ENCODE results near the gene CHMP4A.

The CHMP4A gene

DNA sequence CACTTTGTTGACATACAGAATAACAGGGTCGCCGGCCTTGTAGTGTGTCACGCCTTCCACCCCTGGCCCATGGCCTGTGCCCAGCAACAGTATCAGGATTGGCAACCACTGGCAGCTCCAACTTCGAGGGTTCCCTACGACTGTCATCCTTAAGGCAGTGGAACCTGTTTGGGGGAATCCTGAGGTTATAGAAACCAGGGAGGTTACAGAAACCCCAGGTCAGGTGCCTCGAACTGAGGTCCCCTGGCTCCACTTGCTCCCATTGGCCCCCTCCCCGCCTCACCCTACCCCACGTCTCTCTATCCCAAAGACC is 18.5 kb downstream of the CHMP4A start:
- DNase-seq: no peak

DNA sequence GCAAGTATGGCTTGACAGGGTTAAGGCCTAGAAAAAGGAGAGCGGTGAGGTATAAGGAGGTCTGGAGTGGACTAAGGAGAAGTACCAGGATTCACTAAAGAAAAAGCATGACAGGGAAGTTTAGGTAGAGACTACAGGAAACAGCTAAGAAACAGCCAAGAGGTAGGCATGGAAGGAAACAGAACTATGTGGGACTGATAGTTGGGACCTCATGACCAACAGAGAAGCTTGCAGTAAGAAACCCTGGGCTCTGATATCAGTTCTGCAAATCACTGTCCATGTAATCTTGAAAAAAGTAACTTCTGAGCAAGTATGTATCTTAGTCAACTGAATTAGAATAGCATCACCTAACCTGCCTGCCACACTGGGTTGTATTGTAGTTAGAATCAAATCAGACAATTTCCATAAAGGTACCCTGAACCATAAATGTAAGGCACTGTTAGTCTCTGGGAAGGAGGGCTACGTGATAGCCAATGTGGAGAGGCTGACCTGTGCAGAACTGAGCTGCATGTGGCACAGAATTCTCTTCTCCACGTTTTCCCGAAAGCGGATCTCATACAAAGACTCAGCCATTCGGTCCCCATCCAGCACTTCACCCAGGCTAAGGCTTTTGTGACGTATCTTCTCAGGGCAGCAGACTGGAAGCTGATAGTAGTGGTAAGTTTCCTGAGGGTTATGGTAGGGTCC is 19.0 kb downstream of the CHMP4A start:
- no peak for DNase-seq

GRCh38 chr14:24192933-24193332 is 20.4 kb downstream of the CHMP4A start:
- no peak for DNase-seq

GRCh38 chr14:24190416-24190815 is 22.9 kb downstream of the CHMP4A start:
- DNase-seq: no peak

DNA sequence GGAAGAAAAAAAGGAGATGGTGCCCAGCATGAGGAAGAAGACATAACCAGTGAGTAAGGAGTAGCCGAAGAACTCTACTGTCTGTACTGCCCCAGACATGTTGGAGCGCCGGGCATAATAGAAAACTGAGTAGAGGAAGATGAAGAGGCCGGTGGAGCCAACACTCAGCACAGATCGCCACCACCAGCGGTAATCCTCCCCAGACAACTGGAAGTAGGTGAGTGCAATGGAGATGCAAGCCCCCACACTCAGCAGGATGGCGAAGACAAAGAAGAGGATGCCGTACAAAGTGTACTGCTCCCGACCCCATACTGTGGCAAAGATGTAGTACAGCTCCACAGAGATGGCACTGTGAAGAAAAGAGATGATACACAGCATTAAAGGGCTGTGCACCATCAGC is 23.8 kb downstream of the CHMP4A start:
- no peak for DNase-seq

DNA sequence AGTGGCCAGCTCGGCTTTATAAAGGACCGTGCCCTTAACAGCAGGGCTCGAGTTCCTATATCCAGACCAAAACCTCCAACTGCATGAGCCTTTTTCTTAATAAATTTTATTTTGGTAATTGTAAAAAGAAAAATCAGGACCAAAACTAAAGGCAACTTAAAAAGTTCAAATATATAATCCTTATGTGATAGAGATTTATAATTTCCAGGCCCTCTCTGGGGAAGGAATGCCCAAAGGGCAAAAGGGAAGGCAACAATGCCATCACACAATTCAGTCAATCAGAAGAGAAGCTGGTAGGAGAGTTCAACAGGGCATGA is 24.3 kb downstream of the CHMP4A start:
- no peak for DNase-seq

DNA sequence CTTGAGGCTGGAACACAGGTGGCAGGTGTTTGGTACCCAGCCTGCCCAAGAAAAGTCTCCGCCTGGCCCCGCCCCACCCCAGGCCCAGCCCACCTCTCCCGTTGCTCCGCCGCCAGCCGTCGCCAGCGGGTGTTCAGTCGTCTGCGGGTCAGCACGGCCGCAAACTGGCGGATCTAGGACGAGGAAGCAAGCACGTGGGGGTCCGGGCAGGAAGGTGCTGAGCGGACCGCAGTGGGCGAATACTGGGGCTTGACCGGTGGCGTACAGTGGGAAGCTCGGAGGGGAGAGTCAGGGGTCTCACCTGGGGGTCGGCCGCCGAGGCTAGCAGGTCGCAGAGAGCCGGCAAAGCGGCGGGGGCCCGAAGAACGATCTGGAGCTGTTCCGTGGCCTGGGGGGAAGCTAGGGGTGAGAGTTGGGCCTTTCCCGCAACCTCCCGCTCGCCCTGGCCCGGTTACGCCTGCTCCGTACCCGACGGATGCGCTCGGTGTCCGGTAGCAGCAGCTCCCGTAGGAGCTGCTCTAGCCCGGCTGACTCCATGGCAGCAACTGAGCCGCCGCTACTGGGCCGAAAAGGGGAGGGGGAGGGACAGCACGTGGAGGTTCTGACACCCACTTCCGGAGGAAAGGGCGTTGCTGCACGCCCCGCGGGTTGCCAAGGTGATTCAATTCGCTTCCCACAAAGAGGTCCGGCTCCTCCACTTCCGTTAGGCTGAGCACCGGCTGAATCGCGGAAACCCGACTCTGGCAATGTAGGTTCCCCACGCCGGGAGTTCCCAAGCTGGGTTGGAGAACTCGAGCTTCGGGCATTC is 24.8 kb downstream of the CHMP4A start, which contains the start of gene IPO4:
IPO4 (minus strand) TSS at position 566 of the 808 bp plus-strand sequence; CDS start at position 537, 29 bp downstream.
- DNase-seq: peak; percentile 96

GRCh38 chr14:24187539-24187915 is 25.8 kb downstream of the CHMP4A start:
- DNase-seq: no peak

- no peak for DNase-seq
Measured at GRCh38 chr14:24186831-24187538, 26.3 kb downstream of the CHMP4A start.

GRCh38 chr14:24185741-24186140 is 27.5 kb downstream of the CHMP4A start:
- DNase-seq: no peak

GRCh38 chr14:24185026-24185425 is 28.3 kb downstream of the CHMP4A start:
- DNase-seq: no peak

DNA sequence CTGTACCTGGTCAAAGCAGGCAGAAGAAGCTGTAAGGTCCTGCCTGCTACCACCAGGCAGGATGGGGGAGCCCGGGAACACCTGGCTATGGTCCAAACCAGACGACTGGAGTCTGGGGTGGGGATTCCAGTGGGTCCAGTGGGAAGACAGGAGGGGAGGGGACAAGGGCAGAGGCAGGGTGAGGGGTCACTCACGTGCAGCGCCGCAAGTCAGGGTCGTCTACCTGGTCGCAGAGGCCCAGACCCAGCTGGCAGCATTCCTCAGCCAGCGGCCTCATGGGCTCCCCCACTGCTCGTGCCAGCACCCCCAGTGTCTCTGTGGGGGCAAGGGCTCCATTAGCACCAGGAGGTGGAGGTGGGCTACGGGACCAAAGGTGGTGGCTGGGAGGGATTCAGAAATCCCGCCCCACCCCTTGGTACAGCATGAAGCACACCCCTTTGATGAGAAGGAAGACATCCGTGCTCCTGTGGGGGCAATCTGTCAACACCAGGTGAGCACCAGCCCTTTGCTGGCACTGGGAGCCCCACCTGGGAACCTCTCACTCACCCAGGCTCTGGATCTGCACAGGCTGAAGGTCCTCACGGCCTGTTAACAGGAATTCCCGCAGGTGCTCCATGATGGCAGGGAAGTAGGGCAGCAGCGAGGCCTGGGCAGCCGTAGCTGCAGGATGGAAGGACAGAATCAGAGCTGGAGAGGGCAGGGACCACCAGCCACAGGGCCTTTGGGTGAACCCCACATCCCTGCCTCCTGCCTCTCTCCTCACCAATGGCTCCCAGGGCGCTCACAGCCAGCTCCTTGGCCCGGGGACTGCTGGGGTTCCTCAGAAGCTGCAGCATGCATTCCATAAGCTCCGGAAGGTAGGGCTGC is 29.0 kb downstream of the CHMP4A start:
- no peak for DNase-seq

DNA sequence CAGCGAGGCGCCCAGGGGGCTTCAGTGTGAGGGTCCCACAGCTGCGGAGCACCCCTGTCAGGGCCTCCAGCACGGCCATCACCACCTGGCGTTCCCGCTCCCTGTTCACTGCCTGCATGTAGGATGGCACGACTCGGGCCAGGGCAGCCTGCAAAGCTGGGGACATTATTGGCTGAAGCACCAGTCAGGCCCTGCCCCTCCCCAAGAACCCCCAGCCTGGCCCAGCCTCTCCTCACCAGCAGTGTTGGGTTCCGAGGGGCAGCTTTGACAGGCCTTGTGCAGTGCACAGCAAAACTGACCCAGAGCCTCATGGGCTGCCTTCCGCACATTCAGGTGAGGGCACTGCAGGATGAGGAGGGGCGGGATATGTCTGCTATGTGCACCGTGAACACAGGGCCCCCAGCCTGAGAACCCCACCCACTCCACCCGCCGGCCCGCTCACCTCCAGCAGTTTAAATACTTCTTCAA is 30.2 kb downstream of the CHMP4A start:
- DNase-seq: no peak

DNA sequence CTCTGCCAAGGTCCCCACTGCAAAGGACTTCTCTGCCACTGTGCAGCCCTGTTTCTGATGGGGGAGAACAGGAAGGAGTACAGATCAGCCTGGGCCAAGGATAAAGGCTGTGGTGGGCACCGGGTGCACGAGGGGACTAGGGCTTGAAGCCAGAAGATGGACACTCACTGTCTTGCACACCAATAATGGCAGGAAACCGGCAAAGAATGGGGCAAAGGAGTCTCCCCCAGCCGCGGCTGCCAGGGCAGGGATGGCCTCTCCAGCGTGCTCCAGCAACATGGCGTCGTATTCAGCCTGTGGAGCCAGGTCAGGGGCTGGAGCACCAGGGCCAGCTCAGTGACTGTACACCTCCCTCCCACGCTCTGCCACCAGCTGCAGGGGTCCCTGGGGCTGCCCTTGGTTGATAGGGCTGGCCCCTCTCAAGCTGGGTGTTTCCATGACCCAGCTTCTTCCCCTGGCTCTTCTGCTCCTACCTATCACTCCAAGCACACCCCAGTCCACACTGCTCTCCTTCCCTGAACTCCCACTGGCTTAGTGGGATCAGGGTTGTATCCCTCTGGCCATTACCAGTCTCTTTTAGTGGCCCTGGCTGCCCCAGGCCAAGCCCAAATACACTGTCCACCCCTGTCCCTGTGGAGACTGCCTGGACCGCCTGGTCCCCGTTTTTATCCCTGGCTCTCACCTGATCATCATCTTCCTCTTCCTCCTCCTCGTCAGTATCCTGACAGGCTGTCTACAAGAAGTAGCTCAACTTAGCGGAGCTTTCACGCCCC is 31.0 kb downstream of the CHMP4A start:
- no peak for DNase-seq

GRCh38 chr14:24181371-24182077 is 31.8 kb downstream of the CHMP4A start:
- no peak for DNase-seq

DNA sequence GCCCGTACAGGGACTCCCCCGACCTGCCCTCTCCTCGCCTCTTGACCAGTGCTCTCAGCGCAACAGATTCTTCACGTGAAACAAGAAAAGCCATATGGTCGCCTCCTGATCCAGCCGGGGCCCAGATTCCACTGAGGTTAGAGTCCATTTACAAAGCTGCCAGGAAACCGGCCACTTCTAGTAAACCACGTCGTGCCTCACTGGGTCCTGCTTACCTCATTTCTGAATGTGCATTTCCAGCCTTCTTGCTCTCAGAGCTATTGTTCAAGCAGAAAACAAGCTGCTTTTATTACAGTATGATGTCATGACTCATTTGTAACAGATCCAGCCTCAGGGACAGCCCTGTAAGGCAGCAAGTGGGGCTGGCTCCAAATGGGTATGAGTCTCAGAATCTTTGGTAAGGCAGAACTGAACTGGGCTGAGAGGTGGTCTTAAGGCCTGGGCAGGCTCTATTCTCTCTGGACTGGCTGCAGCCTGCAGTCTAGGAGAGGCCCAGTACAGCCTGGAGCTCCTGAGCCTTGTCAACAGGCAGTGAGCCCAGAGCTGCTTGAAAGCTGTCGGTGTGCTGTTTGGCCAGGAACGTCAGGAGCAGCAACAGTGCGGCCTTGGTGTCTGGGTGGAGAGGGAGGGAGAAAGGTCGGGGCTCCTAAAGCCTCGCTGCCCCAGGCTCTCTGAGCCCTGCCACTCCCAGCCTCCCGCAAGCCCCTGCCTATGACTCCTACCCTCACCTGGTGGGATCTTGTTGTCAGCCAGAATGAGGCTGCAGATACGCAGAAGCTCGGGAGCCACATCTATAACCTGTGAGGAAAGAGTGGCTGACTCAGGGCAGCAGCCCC is 33.1 kb downstream of the CHMP4A start:
- no peak for DNase-seq

DNA sequence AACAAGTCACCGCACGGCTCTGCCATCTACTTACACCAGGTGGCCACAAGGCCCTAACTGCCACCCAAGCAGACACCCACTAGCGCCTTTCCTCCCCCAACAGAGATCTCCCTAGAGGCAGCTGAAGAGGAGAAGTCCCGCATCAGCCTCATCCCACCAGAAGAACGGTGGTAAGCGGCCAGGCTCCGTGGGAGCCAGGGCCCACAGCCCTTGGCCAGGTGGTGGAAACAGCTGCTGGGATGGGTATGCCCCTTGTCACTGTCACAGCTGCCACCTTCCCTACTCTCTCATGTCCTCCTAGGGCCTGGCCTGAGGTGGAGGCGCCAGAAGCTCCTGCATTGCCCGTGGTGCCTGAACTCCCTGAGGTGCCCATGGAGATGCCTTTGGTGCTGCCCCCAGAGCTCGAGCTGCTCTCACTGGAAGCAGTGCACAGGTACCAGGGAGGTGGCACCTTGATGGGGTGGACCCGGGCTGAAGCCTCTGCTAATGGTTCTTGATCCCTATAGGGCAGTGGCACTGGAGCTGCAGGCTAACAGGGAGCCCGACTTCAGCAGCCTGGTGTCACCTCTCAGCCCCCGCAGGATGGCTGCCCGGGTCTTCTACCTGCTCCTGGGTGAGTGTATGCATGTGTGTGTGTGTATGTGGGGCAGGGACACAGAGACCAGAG is 33.9 kb downstream of the CHMP4A start:
- no peak for DNase-seq

DNA sequence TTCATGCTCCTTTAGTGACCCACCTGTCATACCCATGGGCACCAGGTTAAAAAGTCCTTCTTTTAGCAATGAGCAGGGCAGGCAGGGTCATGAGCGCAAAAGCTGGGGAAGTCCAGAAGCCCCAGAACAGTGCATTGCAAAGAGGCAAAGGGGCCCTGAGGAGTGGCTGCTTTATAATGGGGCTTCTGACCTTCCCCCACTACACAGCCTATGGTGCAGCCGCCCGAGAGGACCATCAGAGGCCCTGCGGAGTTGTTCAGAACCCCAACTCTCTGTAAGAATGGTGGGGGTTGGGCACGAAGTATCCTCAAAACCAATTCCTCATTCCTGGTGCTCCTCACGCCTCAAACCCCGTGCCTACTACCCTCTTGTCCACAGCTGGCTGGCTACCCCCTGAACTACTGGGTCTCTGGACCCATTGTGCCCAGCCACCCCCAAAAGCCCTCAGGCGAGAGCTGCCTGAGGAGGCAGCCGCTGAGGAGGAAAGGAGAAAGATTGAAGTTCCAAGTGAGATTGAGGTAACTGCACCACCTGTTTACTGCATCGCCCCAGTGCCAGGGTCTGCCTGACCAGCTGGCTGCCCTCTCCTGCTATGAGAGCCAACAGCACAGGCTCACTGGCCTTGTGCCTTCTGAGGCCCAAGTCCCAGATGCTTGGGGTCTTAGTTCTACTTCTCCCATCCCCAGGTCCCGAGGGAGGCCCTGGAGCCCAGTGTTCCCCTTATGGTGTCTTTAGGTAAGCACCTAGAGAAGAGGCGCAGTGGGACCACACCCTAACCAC is 34.7 kb downstream of the CHMP4A start:
- no peak for DNase-seq

GRCh38 chr14:24177891-24178290 is 35.4 kb downstream of the CHMP4A start:
- DNase-seq: no peak
